Natural killer cell (primary cell): ENCODE data around the gene RGS19. TPM values are rescaled to one million over a fixed set of nuclear protein-coding genes. Genes with fewer than 3 reads are reported as not detected.
A peak's percentile ranks its signal among the peaks of the same experiment; 100 is the strongest.
"Not testable (repeated sequence)": the region's sequence is repeated elsewhere in the genome, so short reads cannot be mapped to it uniquely, and the experiment has no call there.

ENCODE experiments used
- ATAC-seq, 3 donors: fragments of 150-1000 bp in 2 of 3; fragments of 200-7000 bp in 1 of 3; cut with Tn5 transposase; 1 replicate in 1 of 3; 2 replicates in 2 of 3; pipeline ENCODE4 v1.10.0; 2021; ENCODE audit warnings: mild to moderate bottlenecking in 2 of 3, moderate library complexity in 2 of 3
- DNase-seq, 2 donors: peaks; one replicate each; pipeline versions ENCODE4 v3.0.0 to v3.0.0-alpha.2; 2013 to 2021; ENCODE audit warnings: mixed read lengths in 1 of 2
- H3K27ac ChIP-seq: one replicate; pipeline ENCODE4 v1.5.1; 2013; ENCODE audit warnings: mild to moderate bottlenecking, low read length
- H3K27me3 ChIP-seq: one replicate; pipeline ENCODE4 v1.6.1; 2013; ENCODE audit warnings: low read length; ENCODE audit not compliant: control insufficient read depth, insufficient read depth
- H3K36me3 ChIP-seq: one replicate; pipeline ENCODE4 v1.6.1; 2013; ENCODE audit warnings: low read length; ENCODE audit not compliant: control insufficient read depth, insufficient read depth
- H3K4me1 ChIP-seq: one replicate; pipeline ENCODE4 v1.6.1; 2013; ENCODE audit warnings: low read length; ENCODE audit not compliant: control insufficient read depth, insufficient read depth
- H3K4me3 ChIP-seq: one replicate; pipeline ENCODE4 v1.5.1; 2013; ENCODE audit warnings: low read length
- H3K9me3 ChIP-seq: one replicate; pipeline ENCODE4 v1.6.1; 2013; ENCODE audit warnings: low read length; ENCODE audit not compliant: control insufficient read depth, insufficient read depth
- H3K27ac Mint-ChIP-seq, 2 donors: one replicate each; pipeline ENCODE4 v1.8.0; 2022; ENCODE audit warnings: mild to moderate bottlenecking in 2 of 2, mixed read lengths in 2 of 2, moderate library complexity in 1 of 2
- H3K27me3 Mint-ChIP-seq, 2 donors: one replicate each; pipeline ENCODE4 v1.8.0; 2022; ENCODE audit warnings: low read depth in 2 of 2, mixed read lengths in 2 of 2
- H3K36me3 Mint-ChIP-seq: one replicate; pipeline ENCODE4 v1.8.0; 2022; ENCODE audit warnings: mixed read lengths
- H3K4me1 Mint-ChIP-seq, 2 donors: one replicate each; pipeline ENCODE4 v1.8.0; 2022; ENCODE audit warnings: mixed read lengths in 2 of 2
- H3K4me3 Mint-ChIP-seq: one replicate; pipeline ENCODE4 v1.8.0; 2022; ENCODE audit warnings: mild to moderate bottlenecking, moderate library complexity, mixed read lengths
- H3K9me3 Mint-ChIP-seq, 2 donors: one replicate each; pipeline ENCODE4 v1.8.0; 2022; ENCODE audit warnings: mixed read lengths in 2 of 2
- WGBS: methylation state at CpG from one replicate; pipeline ENCODE4 v1.1.7; 2013; ENCODE audit warnings: missing lambda C conversion rate; ENCODE audit not compliant: insufficient coverage; 5-methylcytosine and 5-hydroxymethylcytosine counted together
- intact Hi-C: fragments of 100-400 bp; cut with micrococcal nuclease; formaldehyde crosslinking; loops from one replicate; pipeline ENCODE4 v1.14.2; 2022
- total RNA-seq, 4 donors: library from RNA; stranded (reverse); fragments of 120-200 nt in 1 of 4; gene quantifications; one replicate each; pipeline versions ENCODE4 v1.2.3 to v1.2.4, GENCODE V29; 2013 to 2022
- TF ChIP-seq, protein P1 (sequence below): fragments of 200-600 bp; IDR thresholded peaks from one replicate; pipeline ENCODE4 v1.8.0; 2022; ENCODE audit warnings: antibody characterized with exemption

The RGS19 gene, protein sequence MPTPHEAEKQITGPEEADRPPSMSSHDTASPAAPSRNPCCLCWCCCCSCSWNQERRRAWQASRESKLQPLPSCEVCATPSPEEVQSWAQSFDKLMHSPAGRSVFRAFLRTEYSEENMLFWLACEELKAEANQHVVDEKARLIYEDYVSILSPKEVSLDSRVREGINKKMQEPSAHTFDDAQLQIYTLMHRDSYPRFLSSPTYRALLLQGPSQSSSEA
- total RNA-seq, result 10 to 100 TPM; 61.9 to 76.4 (median 68.2) TPM
- total RNA-seq (2013), result 74.7 TPM

DNA sequence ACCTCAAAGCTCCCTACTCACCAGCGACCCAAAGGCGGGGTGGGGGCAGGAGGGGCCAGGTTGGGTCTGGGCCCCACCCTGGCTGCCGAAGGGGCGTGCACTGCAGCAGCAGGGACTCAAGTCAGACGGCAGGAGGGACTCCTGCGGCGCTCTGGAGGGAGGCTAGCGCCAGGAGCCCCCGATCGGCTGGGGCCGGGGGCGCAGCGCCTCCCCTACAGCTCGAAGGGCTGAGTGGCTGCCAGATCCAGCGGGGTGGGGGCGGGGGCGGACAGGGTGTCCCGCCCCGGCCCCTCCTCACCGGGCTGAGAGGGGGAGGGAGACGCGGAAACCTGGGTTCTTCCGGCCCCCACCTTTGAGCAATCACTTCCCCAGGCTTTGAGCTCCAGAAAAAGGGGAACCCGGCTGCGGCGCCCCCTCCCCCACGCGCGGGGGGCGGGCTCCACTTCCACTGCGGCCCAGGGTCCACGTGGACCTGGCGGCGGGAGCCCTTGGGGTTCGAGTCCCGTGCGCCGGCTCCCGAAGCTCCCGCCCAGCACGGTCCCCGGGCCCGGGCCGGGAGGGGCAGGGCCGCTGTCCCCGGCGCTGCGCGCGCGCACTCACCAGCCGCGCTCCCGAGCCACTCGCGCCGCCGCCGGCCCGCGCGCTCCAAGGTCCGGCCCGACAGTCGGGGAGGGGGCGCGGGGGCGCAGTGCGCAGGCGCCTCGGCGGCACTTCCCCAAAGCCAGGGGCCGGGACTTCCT lies at the start of gene RGS19:
Gene RGS19 (minus strand): TSS at position 246 of the 740 bp plus-strand sequence. CDS start 2,632 bp downstream, outside the sequence.
- DNase-seq (peak; percentile 54 to 83), ATAC-seq (peak; percentile 38 to 70 (median 41))
- H3K4me1 ChIP-seq, result peaks cover 68% of the 10 kb centered on the region
- H3K27me3 ChIP-seq, result peaks cover 2% of the 10 kb centered on the region
- peak within 1 kb of the TSS; percentile 82 to 92 for H3K27ac Mint-ChIP-seq
- no peaks in the 10 kb centered on the region for H3K9me3 ChIP-seq
- peak within 1 kb of the TSS; percentile 77 for H3K27ac ChIP-seq
- H3K4me3 Mint-ChIP-seq, result peak within 1 kb of the TSS; percentile 90
- TF ChIP-seq, protein P1, sequence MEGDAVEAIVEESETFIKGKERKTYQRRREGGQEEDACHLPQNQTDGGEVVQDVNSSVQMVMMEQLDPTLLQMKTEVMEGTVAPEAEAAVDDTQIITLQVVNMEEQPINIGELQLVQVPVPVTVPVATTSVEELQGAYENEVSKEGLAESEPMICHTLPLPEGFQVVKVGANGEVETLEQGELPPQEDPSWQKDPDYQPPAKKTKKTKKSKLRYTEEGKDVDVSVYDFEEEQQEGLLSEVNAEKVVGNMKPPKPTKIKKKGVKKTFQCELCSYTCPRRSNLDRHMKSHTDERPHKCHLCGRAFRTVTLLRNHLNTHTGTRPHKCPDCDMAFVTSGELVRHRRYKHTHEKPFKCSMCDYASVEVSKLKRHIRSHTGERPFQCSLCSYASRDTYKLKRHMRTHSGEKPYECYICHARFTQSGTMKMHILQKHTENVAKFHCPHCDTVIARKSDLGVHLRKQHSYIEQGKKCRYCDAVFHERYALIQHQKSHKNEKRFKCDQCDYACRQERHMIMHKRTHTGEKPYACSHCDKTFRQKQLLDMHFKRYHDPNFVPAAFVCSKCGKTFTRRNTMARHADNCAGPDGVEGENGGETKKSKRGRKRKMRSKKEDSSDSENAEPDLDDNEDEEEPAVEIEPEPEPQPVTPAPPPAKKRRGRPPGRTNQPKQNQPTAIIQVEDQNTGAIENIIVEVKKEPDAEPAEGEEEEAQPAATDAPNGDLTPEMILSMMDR, result no peak
- peaks cover 15% of the 10 kb centered on the region for H3K36me3 ChIP-seq
- peak within 1 kb of the TSS; percentile 75 for H3K4me3 ChIP-seq
- under 1% methylated on average over 73 of the region's 73 CpGs for WGBS
- H3K36me3 Mint-ChIP-seq, result no peaks in the 10 kb centered on the region
- peaks cover 26 to 61% of the 10 kb centered on the region in 2 donors for H3K4me1 Mint-ChIP-seq
- peaks cover 0 to 4% of the 10 kb centered on the region in 2 donors for H3K27me3 Mint-ChIP-seq
- H3K9me3 Mint-ChIP-seq, result no peaks in the 10 kb centered on the region
- intact Hi-C loops, result no loop called here

DNA sequence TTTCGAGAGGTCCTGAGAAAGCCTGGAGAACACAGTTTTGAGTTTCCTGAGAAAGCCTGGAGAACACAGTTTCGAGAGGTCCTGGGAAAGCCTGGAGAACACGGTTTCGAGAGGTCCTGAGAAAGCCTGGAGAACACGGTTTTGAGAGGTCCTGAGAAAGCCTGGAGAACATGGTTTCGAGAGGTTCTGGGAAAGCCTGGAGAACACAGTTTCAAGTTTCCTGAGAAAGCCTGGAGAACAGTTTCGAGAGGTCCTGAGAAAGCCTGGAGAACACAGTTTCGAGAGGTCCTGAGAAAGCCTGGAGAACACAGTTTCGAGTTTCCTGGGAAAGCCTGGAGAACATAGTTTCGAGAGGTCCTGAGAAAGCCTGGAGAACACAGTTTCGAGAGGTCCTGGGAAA lies 44.2 kb upstream of the RGS19 start:
- H3K9me3 ChIP-seq, DNase-seq, H3K27ac Mint-ChIP-seq, H3K4me3 Mint-ChIP-seq, H3K4me3 ChIP-seq, H3K27ac ChIP-seq, H3K4me1 Mint-ChIP-seq, H3K27me3 ChIP-seq, H3K36me3 ChIP-seq, H3K36me3 Mint-ChIP-seq, ATAC-seq, H3K9me3 Mint-ChIP-seq: not testable (repeated sequence)
- H3K4me1 ChIP-seq, result peaks cover 10% of the 10 kb centered on the region
- H3K27me3 Mint-ChIP-seq, result peaks cover 12 to 19% of the 10 kb centered on the region in 2 donors
- 83% methylated on average over 11 of the region's 11 CpGs for WGBS
- intact Hi-C loops, result loop anchor here (5.0 kb wide), 1 partner anchor 336 kb away; no protein-coding TSS in a partner anchor

DNA sequence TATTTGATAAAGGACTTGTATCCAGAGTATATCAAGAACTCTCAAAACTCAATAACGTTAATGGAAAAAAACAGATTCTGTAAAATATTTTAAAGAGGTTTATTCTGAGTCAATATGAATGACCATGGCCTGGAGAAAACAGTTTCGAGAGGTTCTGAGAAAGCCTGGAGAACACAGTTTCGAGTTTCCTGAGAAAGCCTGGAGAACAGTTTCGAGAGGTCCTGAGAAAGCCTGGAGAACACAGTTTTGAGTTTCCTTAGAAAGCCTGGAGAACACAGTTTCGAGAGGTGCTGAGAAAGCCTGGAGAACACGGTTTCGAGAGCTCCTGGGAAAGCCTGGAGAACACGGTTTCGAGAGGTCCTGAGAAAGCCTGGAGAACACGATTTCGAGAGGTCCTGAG lies 43.6 kb upstream of the RGS19 start:
- not testable (repeated sequence) for H3K27ac ChIP-seq, H3K4me3 ChIP-seq, H3K9me3 Mint-ChIP-seq, H3K27me3 ChIP-seq, H3K4me1 Mint-ChIP-seq, H3K27ac Mint-ChIP-seq, H3K9me3 ChIP-seq, ATAC-seq, H3K36me3 ChIP-seq, H3K4me3 Mint-ChIP-seq, H3K36me3 Mint-ChIP-seq, DNase-seq
- peaks cover 10% of the 10 kb centered on the region for H3K4me1 ChIP-seq
- peaks cover 9 to 14% of the 10 kb centered on the region in 2 donors for H3K27me3 Mint-ChIP-seq
- WGBS, result 88% methylated on average over 11 of the region's 11 CpGs
- intact Hi-C loops, result loop anchor here (5.0 kb wide), 1 partner anchor 336 kb away; no protein-coding TSS in a partner anchor

DNA sequence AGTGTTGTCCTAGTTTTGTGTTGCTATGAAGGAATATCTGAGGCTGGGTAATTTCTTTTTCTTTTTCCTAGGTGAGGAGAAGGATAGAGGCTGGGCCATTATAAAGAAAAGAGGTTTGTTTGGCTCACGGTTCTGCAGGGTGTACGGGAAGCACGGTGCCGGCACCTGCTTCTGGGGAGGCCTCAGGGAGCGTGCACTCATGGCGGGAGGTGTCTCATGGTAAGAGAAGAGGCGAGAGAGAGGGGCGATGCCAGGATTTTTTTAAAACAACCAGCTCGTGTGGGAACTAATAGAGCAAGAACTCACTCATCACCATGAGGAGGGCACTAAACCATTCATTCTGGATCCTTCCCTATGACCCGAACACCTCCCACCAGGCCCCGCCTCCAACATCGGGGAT lies 42.3 kb upstream of the RGS19 start:
- H3K9me3 ChIP-seq, result no peaks in the 10 kb centered on the region
- peaks cover 5% of the 10 kb centered on the region for H3K27me3 ChIP-seq
- H3K27ac Mint-ChIP-seq, result no peak overlapping the region
- ATAC-seq (no peak), DNase-seq (no peak)
- no peak overlapping the region for H3K27ac ChIP-seq
- no peak overlapping the region for H3K4me3 ChIP-seq
- no peaks in the 10 kb centered on the region for H3K36me3 Mint-ChIP-seq
- no peaks in the 10 kb centered on the region for H3K9me3 Mint-ChIP-seq
- 92% methylated on average over 12 of the region's 12 CpGs for WGBS
- peaks cover 9 to 14% of the 10 kb centered on the region in 2 donors for H3K27me3 Mint-ChIP-seq
- peaks cover 10% of the 10 kb centered on the region for H3K4me1 ChIP-seq
- H3K4me1 Mint-ChIP-seq, result peaks cover 8% of the 10 kb centered on the region in 2 donors
- H3K4me3 Mint-ChIP-seq, result no peak overlapping the region
- intact Hi-C loops, result loop anchor here (2.0 to 5.0 kb wide), 4 partner anchors 39 to 583 kb away; partner anchors contain the start of gene PRPF6
- H3K36me3 ChIP-seq, result no peaks in the 10 kb centered on the region
- TF ChIP-seq, protein P1, result no peak
